GM18505 (cell line): Measurements from ENCODE around the gene ASIC3.

Source experiments
- ATAC-seq: cut with Tn5 transposase; IDR thresholded peaks from one replicate; pipeline ENCODE4 v1.9.1; 2021; ENCODE audit not compliant: unreplicated experiment
- POLR2A ChIP-seq: IDR thresholded peaks from 4 replicates; pipeline ENCODE4 v1.6.1; 2011; ENCODE audit warnings: borderline replicate concordance; ENCODE audit not compliant: insufficient read depth, insufficient read length; ENCODE audit errors: extremely low read depth

ASIC3 gene

DNA sequence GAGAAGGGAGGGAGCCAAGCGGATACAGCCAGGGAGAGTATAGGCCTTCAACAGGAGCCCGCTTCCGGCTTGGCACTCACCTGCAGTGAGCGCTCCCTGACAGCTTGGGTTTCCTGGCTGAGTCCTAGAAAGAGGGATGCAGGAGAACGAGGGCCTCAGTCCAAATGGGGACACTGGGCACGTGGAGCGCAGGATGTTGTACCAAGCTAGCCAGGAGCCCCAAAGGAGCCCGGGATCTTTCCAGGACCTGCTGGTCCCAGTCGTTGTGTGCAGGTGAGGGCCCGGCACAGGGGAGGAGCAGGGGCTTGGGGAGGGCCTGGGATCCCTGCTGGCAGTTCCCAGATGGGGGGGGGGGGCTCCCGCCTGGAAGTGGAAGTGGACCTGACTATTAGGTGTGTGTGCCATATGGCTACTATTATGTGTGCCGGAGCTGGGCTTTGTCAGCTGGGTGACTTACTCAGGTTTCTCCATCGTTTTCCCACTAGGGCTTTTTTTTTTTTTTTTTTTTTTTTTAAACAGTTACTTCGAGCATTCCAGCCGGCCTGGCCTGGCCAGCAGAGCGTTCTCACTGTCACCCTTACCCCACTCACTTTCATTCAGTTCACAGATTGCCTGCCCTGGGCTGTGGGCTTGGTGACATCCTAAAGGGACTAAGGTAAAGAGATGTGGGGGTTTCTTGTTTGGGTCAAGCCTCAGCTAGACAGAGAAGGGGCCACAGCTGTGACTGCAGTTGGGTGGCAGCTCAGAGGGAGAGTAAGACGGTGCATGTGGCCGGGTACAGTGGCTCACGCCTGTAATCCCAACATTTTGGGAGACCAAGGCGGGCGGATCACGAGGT lies 41.8 kb downstream of the ASIC3 start:
- no peak for ATAC-seq
- no peak for TF ChIP-seq POLR2A

DNA sequence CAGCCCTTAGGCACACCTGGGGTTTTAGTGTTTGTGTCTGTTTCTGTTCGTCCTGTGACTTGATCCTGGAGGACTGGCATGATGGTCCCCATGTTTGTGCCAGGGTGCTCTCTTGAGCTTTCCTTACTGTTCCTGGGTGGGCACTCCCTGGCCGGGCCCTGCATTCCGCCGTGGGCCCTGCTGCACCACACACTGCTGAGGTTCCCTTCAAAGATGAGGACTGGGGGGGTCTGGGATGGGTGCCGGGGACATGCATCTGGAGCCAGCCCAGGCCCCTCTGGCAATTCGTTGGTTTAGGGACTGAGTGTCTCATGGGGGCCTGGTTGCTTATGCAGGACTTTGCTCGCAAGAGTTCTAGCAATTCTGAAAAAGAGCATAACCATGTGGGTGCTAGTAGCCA lies 42.7 kb downstream of the ASIC3 start:
- no peak for ATAC-seq

DNA sequence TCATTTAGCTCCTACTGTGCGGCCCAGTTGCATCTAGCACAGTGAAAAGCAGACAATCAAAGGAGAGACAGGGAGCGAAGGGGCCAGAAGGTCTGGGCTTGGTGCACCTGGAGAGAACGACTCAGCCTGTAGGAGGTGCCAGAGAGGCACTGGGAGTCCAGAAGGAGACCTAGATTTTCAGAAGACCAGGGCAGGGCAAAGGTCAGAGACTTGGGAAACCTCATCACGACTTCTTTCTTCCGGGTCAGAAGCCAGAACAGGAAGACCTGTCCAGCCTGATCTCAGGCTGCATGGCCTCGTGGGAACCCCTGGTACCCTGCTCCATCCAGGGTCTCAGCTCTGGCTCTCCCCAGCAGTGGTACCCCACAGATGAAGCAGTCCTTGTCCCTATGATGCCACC lies 43.1 kb downstream of the ASIC3 start:
- no peak for ATAC-seq
- no peak for TF ChIP-seq POLR2A

More for the DNA sequence above, 42.7 kb downstream of the ASIC3 start:
- TF ChIP-seq POLR2A: no peak

DNA sequence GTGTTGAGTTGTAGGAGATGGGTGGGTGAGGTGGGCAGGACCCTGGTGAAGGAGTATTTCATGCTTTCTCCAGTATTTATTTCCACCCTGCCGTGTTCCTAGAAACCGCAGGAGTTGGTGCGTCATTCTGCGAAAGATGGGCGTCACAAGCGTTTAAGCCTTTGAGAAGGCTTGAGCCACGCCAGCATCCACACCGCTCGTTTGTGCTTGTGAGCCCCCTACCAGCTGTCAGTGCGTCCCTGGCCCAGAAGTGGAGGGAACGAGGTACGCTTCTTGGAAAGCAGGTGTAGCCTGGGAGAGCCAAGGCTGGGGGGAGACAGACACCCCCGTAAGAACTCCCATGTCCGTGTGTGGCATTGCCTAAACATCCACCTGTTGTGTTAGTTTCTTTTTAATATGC lies 43.7 kb downstream of the ASIC3 start:
- ATAC-seq: no peak
- no peak for TF ChIP-seq POLR2A

DNA sequence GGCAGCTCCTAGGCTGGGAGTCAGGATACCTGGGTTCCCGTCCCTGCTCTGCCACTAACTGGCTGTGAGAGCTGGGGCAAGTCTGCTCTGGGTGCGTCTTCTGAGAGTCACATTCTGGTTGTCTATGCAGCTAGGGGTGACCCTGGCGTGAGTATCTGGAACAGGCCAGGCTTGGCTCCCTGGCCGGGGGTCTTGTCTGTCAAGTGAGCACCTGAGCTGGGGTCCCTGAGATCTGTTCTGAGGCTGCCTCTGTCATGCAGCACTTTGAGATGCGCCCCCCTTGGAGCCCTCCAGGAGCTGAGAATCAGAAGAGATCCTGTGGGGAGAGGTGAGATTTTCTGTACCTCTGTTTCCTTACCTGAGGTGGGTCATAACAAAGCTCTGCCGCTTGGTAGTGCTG lies 45.4 kb downstream of the ASIC3 start:
- no peak for TF ChIP-seq POLR2A
- ATAC-seq: no peak

DNA sequence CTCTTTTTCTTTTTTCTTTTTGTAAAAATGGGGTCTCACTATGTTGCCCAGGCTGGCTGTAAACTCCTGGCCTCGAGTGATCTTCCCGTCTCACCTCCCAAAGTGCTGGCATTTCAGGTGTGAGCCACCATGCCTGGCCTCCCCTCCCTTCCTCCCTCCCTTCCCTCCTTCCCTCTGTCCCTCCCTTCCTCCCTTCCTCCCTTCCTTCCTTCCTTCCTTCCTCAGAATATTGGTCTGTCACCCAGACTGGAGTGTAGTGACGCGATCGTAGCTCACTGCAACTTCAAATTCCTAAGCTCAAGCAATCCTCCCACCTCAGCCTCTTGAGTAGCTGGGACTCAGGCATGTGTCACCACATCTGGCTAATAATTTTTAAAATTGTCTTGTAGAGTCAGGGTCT lies 46.3 kb downstream of the ASIC3 start:
- no peak for TF ChIP-seq POLR2A
- no peak for ATAC-seq

DNA sequence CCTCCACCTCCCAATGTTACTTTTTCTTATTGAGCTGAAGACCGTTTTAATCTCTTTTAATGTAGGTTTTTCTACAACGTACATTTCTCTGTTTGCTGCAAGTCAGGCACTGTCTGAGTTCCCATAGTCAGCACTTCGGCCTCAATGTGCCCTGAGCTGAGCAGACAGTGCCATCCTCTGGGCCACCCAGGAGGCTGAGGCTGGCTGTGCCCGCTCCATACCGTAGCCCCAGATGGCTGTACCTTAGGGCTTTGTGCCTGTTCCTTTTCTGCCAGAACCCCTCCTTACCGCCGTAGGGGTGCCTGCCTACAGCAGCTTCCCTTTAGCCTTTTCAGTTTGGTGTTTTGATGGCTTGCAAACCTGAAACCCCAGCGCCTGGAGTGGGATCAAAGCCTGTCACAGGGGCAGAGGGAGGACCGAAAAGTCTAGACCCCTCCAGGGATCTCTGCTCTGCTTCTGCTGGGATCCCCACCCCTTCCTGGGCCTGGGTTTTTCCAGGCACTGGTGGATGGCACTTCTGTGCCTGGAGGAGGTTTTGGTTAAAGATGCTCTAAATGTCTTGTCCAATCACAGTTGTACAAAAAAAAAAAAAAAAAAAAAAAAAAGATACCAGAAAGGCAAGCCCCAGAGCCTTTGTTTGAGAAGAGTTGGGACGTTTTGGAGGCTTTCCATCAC lies 46.9 kb downstream of the ASIC3 start:
- no peak for ATAC-seq
- TF ChIP-seq POLR2A: no peak

DNA sequence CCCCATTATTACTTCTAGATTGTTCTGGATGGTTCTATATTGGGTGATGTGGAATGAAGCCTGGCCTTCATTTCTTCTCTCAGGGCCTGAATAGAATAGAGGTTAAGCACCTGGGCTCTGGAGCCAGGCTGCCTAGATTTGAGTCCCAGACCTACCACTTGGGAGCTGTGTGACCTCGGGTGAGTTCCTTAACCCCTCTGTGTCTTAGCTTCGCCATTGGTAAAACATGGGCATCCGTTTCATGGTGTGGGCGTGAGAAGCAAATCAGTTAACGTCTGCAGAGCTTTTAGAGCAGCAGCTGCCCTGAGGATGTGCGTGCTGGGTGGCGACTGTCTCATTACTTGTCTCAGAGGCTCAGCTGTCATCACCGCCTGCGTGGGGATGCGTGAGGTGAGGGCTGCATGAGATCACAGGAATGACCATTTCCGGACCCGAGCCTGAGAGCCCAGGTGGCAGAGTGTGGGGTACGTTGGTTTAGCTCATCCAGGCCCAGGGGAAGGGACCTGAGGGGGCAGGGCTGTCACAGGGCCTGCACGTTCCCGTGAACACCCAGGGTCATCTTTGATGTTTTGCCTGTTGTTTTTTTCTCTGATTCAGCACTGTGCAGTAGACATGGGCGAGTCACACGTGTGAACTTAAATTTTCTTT lies 47.6 kb downstream of the ASIC3 start:
- ATAC-seq: no peak
- TF ChIP-seq POLR2A: no peak

DNA sequence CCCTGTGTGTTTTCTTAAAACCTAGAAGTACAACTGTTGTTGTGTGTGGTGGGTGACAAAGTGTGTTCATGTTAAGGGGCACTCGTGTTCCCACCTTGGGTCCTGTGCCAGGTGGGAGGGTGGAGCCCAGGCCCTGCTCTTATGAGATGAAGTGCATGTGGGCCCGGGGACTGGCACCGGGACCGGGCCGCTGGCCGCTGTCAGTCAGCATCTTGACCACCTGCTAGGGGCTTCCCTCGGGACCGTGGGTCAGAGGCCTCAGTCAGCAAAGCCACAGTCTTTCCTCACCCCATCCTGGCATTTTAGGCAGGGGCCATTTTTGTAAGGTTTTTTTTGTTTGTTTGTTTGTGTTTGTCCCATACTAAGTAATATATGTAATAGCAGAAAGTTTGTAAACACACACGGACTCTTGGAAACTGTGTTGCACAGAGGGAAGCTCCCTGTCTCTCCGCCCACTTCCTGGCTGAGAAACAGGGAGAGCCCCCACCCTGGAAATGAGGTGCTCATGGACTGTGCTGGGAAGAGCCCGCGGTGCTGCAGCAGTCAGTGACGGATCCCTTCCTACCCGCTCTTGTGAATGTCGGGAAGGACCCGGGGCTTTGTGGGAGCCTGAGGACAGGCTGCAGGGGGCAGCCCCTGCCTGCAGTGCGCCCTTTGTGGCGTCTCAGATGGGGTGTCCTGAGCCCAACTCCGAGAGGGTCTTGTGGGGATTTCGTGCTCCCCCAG lies 51.3 kb downstream of the ASIC3 start:
- ATAC-seq: no peak
- no peak for TF ChIP-seq POLR2A

DNA sequence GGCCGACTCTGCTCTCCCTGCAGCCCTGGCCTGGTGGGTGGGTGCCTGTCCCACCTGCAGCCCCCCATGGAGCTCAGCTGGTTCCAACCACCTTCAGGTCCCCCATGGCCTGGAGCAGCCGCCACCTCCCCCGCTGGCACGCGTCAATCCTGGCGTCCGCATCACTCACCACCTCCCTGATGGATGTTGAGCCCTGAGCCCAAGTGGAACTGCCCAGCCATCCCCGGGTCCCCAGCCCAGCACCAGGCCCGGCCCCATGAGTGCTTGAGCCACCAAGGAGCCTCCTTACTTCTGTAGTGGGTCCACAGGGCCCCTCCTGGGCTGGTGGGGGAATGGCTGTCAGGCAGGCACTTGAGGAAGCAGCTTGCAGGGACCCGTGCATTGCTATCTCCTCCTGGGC lies 52.6 kb downstream of the ASIC3 start:
- no peak for TF ChIP-seq POLR2A
- ATAC-seq: no peak

DNA sequence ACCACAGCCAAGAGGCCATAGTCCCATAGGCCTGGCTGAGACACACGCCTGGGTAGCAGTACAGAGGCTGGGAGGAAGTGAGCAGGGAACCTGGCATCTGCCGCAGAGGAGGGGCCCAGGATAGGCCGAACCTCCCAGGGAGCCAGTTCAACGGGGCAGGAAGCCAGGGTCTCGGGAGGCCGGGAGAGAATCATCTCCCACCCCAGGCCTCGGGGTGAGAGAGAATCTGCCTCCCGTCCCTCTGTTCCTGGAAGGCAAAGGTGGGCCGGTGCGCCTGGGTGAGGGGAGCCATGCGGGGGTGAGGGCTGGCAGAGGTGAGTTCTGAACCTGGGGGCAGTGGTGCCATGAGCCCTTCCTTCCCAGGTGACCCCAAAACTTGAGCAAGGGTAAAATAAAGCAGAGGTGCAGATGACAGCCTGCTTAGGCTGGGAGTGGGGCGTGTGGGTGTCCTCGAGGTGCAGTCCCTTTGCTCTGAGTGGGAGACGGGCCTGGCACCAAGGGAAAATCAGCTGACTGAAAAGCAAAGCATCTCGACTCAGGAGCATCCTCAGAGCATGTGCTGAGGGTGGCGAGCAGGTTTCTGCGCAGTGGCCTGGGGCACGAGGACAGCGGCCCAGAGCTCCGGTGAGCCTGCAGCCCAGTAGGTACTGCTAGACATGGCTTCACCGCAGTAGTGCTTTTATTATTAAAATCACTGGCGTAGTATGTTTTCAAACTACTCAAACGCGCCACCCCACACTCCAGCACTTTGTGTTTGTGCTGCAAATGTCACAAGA lies 53.5 kb downstream of the ASIC3 start:
- ATAC-seq: no peak
- no peak for TF ChIP-seq POLR2A
